ENCODE results near the gene OLFM2.

GRCh38 chr19:9850235-9850959 is 85.9 kb downstream of the OLFM2 start:
- TF ChIP-seq POLR2AphosphoS5 (IDR thresholded peaks at IDR 0.05; ENCODE audit: low read depth, low read length) (no peak), SIN3A (IDR thresholded peaks at IDR 0.05; ENCODE audit: borderline replicate concordance, insufficient read depth, low read depth, low read length) (no peak), REST (IDR thresholded peaks at IDR 0.05; ENCODE audit: insufficient read depth in 1 of 2, low read depth in 2 of 2, low read length in 1 of 2) (no peak), TCF7L2 (IDR thresholded peaks at IDR 0.05; ENCODE audit: low read depth, low read length) (no peak)
- TF ChIP-seq, protein P1, sequence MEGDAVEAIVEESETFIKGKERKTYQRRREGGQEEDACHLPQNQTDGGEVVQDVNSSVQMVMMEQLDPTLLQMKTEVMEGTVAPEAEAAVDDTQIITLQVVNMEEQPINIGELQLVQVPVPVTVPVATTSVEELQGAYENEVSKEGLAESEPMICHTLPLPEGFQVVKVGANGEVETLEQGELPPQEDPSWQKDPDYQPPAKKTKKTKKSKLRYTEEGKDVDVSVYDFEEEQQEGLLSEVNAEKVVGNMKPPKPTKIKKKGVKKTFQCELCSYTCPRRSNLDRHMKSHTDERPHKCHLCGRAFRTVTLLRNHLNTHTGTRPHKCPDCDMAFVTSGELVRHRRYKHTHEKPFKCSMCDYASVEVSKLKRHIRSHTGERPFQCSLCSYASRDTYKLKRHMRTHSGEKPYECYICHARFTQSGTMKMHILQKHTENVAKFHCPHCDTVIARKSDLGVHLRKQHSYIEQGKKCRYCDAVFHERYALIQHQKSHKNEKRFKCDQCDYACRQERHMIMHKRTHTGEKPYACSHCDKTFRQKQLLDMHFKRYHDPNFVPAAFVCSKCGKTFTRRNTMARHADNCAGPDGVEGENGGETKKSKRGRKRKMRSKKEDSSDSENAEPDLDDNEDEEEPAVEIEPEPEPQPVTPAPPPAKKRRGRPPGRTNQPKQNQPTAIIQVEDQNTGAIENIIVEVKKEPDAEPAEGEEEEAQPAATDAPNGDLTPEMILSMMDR (IDR thresholded peaks at IDR 0.05) = no peak
